T-helper 2 cell treated with Interferon-gamma antibody and Interleukin-4, amounts not matched to agents 5 μg/mL and 100 μg/mL, for 36 hours (primary cell): ENCODE measurements around the gene FTO.

Source experiments
- DNase-seq: peaks from one replicate; pipeline ENCODE4 v3.0.0; 2021; ENCODE audit warnings: low spot score
- H3K27ac Mint-ChIP-seq: one replicate; pipeline ENCODE4 v1.8.0; 2021; ENCODE audit warnings: mild to moderate bottlenecking, mixed read lengths
- H3K27me3 Mint-ChIP-seq: one replicate; pipeline ENCODE4 v1.8.0; 2021; ENCODE audit warnings: low read depth, mixed read lengths
- H3K36me3 Mint-ChIP-seq: one replicate; pipeline ENCODE4 v1.8.0; 2021; ENCODE audit warnings: low read depth, mixed read lengths
- H3K4me1 Mint-ChIP-seq: one replicate; pipeline ENCODE4 v1.8.0; 2021; ENCODE audit warnings: low read depth, mixed read lengths
- H3K4me3 Mint-ChIP-seq: one replicate; pipeline ENCODE4 v1.8.0; 2022; ENCODE audit warnings: mild to moderate bottlenecking, moderate library complexity, mixed read lengths
- H3K9me3 Mint-ChIP-seq: one replicate; pipeline ENCODE4 v1.8.0; 2021; ENCODE audit warnings: mixed read lengths

The FTO gene

DNA sequence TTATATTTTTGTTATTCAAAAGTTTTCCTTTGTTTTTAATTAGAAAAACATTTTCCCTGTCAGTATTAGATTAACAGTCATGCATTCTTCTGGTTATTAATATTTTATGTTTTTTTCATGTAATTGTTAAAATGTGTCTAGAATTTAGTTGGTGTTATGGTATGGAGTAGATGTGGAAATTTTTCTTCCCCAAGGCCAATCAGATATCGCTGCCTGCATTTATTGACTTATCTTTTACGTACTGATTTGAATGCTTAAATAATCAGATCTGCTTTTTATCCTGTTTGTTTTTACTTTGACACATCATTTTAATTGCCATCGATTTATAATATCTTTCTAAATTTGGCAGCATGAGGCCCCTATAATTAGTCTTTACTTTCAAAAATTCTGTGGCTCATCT is 13.6 kb downstream of the FTO start:
- peaks cover 7% of the 10 kb centered on the region for H3K4me1 Mint-ChIP-seq
- DNase-seq: no peak
- no peak overlapping the region for H3K4me3 Mint-ChIP-seq
- H3K27ac Mint-ChIP-seq: no peak overlapping the region
- H3K9me3 Mint-ChIP-seq: no peaks in the 10 kb centered on the region
- no peaks in the 10 kb centered on the region for H3K36me3 Mint-ChIP-seq
- no peaks in the 10 kb centered on the region for H3K27me3 Mint-ChIP-seq

DNA sequence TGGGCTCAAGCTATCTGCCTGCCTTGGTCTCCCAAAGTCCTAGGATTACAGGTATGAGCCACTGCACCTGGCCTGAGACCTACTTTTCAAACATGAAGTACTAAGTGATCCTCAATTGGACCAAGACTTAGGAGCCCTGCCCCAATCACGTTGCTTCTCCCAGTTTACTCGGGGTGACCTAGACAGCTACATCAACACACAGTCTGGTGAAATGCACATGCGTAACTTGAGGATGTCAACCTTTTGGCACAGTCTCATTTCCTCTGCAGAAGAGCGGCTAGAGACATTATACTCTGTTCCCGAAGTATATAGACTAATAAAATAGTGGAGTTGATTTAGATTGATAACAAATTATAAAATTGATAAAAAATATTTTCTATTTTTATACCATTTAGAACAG is 17.1 kb downstream of the FTO start:
- no peaks in the 10 kb centered on the region for H3K9me3 Mint-ChIP-seq
- H3K27ac Mint-ChIP-seq: no peak overlapping the region
- H3K4me3 Mint-ChIP-seq: no peak overlapping the region
- no peaks in the 10 kb centered on the region for H3K36me3 Mint-ChIP-seq
- peaks cover 3% of the 10 kb centered on the region for H3K4me1 Mint-ChIP-seq
- H3K27me3 Mint-ChIP-seq: no peaks in the 10 kb centered on the region
- no peak for DNase-seq

- Mint-ChIP-seq H3K4me1 (no peaks in the 10 kb centered on the region), H3K27me3 (no peaks in the 10 kb centered on the region), H3K9me3 (no peaks in the 10 kb centered on the region), H3K36me3 (no peaks in the 10 kb centered on the region), H3K4me3 (no peak overlapping the region), H3K27ac (no peak overlapping the region)
- no peak for DNase-seq
Observed at GRCh38 chr16:53726625-53727024, 22.7 kb downstream of the FTO start.

DNA sequence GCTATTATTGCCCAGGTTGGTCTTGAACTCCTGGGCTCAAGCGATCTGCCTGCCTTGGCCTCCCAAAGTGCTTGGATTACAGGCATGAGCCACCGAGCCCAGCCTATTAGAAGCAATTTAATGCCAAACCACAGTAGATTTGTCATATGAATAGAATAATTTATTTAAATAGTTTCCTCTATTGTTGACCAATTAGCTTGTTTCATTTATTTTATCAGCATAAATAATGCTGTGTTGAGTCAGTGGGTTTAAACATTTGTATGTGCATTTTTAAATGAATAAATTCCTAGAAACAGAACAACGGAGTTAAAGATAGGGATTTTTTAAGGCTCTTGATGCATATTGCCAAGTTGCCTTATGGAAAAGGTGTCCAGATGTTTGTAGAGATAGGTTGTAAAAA is 26.7 kb downstream of the FTO start:
- Mint-ChIP-seq H3K27ac (no peak overlapping the region), H3K4me1 (peaks cover under 1% of the 10 kb centered on the region), H3K9me3 (no peaks in the 10 kb centered on the region), H3K27me3 (no peaks in the 10 kb centered on the region), H3K4me3 (no peak overlapping the region), H3K36me3 (no peaks in the 10 kb centered on the region)
- no peak for DNase-seq

GRCh38 chr16:53732296-53732929 is 28.5 kb downstream of the FTO start:
- Mint-ChIP-seq H3K27me3 (no peaks in the 10 kb centered on the region), H3K4me3 (no peak overlapping the region), H3K4me1 (peaks cover 6% of the 10 kb centered on the region), H3K9me3 (no peaks in the 10 kb centered on the region), H3K27ac (no peak overlapping the region), H3K36me3 (no peaks in the 10 kb centered on the region)
- DNase-seq: no peak

GRCh38 chr16:53734908-53735307 is 31.0 kb downstream of the FTO start:
- peaks cover 6% of the 10 kb centered on the region for H3K4me1 Mint-ChIP-seq
- H3K36me3 Mint-ChIP-seq: no peaks in the 10 kb centered on the region
- H3K27ac Mint-ChIP-seq: no peak overlapping the region
- no peak for DNase-seq
- H3K27me3 Mint-ChIP-seq: no peaks in the 10 kb centered on the region
- no peaks in the 10 kb centered on the region for H3K9me3 Mint-ChIP-seq
- no peak overlapping the region for H3K4me3 Mint-ChIP-seq

DNA sequence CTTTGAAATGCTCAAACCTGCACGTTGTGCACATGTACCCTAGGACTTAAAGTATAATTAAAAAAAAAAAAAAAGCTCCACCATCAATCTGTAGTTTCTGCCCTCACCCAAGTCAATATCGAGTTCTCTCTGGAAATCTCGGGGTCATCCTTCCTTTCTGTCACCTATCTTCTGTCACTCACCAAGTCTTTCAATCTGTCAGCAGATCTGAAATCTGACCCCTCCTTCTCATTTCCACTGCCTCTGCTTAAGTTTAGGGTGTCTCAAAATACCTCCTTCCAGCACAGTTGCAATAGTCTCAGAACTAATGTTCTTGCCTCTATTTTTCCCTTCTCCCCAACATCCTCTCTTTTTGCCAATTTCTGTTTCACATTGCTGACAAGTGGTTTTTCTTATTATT is 32.3 kb downstream of the FTO start:
- H3K36me3 Mint-ChIP-seq: no peaks in the 10 kb centered on the region
- H3K4me1 Mint-ChIP-seq: peaks cover 9% of the 10 kb centered on the region
- no peak overlapping the region for H3K4me3 Mint-ChIP-seq
- no peaks in the 10 kb centered on the region for H3K9me3 Mint-ChIP-seq
- DNase-seq: no peak
- no peak overlapping the region for H3K27ac Mint-ChIP-seq
- H3K27me3 Mint-ChIP-seq: no peaks in the 10 kb centered on the region

DNA sequence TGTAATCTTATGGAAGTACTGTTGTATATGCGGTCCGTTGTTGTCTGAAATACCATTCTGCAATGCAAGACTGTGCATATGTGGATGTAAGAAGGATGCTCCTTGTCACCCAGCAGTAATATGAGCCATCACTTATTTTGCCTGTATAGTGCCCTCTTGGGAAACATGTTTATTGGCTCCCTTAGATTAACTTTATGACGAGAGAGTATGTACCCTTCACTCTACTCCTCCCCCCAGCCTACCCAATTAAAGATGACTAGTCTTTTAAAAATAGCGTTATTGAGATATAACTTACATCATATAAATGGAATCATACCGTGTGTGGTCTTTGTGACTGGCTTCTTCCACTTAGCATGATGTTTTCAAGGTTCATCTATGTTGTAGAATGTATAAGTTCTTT is 33.6 kb downstream of the FTO start:
- no peaks in the 10 kb centered on the region for H3K27me3 Mint-ChIP-seq
- DNase-seq: no peak
- H3K4me1 Mint-ChIP-seq: peaks cover 9% of the 10 kb centered on the region
- H3K36me3 Mint-ChIP-seq: no peaks in the 10 kb centered on the region
- H3K4me3 Mint-ChIP-seq: no peak overlapping the region
- no peaks in the 10 kb centered on the region for H3K9me3 Mint-ChIP-seq
- no peak overlapping the region for H3K27ac Mint-ChIP-seq

DNA sequence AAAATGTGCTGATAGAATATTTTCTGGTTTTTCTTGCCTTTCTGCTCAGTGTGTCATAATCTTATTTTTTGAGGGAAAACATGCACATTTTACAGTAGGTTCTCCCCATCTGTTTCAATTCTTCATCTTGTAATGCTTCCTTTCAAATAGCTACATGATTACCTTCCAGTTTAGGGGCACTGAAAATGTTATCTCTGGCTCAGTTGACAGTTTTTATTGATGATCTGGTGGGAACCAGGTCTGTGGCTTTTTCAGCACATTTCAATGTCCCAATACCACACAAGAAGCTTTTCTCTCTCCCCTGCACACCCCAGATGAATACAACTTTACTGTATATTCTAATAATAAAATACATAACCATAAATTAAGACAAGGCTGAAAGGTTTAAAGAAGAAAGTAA is 36.5 kb downstream of the FTO start:
- Mint-ChIP-seq H3K27me3 (no peaks in the 10 kb centered on the region), H3K36me3 (no peaks in the 10 kb centered on the region), H3K4me1 (peaks cover 27% of the 10 kb centered on the region), H3K4me3 (no peak overlapping the region), H3K27ac (no peak overlapping the region), H3K9me3 (no peaks in the 10 kb centered on the region)
- DNase-seq: no peak

DNA sequence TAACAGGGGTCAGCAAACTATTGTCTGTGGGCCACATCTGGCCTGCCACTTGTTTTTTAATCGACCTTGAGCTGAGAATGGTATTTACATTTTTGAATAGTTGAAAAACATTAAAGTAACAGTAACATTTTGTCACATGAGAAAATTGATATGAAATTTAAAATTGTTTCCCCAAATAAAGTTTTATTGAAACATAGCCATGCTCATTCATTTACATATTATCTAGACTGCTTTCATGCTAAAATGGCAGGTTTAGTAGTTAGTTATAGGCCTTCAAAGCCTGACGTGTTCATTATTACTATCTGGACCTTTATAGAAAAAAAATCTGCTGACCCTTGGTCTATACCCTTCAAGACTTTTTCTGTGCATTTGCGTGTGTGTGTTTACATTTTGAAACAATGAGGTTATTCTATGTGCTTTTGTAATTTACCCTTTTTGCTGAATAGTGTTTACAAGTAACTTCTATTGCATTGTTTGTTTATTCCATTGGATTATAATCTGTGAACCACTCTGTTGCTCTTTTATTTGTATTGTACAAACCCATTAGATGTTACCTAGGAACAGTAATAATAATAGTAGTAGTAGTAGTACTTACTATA is 37.1 kb downstream of the FTO start:
- no peaks in the 10 kb centered on the region for H3K36me3 Mint-ChIP-seq
- H3K9me3 Mint-ChIP-seq: no peaks in the 10 kb centered on the region
- no peak for DNase-seq
- no peak overlapping the region for H3K27ac Mint-ChIP-seq
- H3K4me3 Mint-ChIP-seq: no peak overlapping the region
- H3K27me3 Mint-ChIP-seq: no peaks in the 10 kb centered on the region
- peaks cover 30% of the 10 kb centered on the region for H3K4me1 Mint-ChIP-seq

- no peaks in the 10 kb centered on the region for H3K9me3 Mint-ChIP-seq
- no peaks in the 10 kb centered on the region for H3K27me3 Mint-ChIP-seq
- no peak overlapping the region for H3K4me3 Mint-ChIP-seq
- H3K4me1 Mint-ChIP-seq: peaks cover 28% of the 10 kb centered on the region
- DNase-seq: no peak
- no peak overlapping the region for H3K27ac Mint-ChIP-seq
- H3K36me3 Mint-ChIP-seq: no peaks in the 10 kb centered on the region
Observed at GRCh38 chr16:53741546-53741945, 37.6 kb downstream of the FTO start.

DNA sequence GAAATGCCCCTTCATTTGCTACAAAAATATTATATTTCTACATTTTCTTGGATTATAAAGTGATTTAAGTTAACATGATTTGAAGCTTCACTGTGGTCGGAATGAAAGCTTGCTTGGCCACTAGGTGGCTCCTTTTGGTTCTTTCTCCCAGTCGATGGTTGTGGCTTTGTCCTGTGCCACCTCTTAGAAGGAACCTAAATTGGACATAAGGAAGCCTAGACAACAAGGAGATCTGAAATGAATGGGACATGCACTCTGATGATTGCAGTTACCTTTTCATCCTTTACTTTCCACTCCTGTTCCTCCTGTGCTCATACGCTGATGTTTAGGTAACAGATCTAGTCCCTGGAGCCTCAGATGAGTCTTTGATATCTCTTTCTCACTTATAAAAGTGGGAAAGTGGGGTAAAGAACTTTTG is 39.2 kb downstream of the FTO start:
- Mint-ChIP-seq H3K36me3 (peaks cover 1% of the 10 kb centered on the region), H3K4me1 (peaks cover 27% of the 10 kb centered on the region), H3K27me3 (no peaks in the 10 kb centered on the region), H3K9me3 (peaks cover 9% of the 10 kb centered on the region), H3K27ac (no peak overlapping the region), H3K4me3 (no peak overlapping the region)
- DNase-seq: no peak

DNA sequence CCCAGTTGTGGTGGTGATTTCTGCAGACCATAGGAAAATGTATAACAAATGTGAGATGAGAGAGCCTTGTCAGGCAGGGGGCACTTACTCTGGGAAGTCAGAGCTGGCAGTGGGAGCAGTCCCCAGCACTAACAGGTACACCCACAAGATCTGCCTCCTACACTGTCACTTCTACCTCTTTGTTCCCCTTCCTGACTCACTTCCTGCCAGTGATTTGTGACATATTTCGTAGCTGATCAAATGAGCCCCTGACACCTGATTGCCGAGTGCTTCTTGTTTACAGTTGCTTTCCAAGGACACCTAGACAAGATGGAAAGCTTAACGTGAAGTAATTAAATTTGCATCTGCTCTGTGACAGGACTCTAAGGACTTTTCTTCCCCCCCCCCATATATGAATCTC is 40.5 kb downstream of the FTO start:
- peak overlapping the region; percentile 37 for H3K4me3 Mint-ChIP-seq
- H3K4me1 Mint-ChIP-seq: peaks cover 27% of the 10 kb centered on the region
- peaks cover 1% of the 10 kb centered on the region for H3K36me3 Mint-ChIP-seq
- peaks cover 9% of the 10 kb centered on the region for H3K9me3 Mint-ChIP-seq
- DNase-seq: peak; percentile 31
- H3K27ac Mint-ChIP-seq: peak overlapping the region; percentile 61
- H3K27me3 Mint-ChIP-seq: no peaks in the 10 kb centered on the region

DNA sequence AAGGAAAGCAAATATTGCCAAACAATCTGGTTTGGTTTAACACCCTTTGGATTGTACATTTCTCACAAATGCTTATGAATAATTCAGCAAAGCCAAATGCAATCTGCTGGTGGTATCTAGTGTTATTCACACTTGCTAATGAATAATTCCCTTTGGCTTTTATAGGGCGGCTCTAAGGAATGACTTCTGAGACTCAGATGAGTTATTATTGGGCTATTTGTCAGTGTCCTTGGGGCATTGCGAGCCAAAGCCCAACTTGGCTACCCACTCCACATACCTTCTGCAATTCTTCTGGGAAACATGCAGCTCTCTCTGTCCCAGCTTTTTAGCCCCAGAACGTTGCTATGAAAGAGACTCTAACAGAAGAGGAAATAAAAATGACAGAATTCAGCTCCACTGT is 41.1 kb downstream of the FTO start:
- no peak for DNase-seq
- no peak overlapping the region for H3K27ac Mint-ChIP-seq

DNA sequence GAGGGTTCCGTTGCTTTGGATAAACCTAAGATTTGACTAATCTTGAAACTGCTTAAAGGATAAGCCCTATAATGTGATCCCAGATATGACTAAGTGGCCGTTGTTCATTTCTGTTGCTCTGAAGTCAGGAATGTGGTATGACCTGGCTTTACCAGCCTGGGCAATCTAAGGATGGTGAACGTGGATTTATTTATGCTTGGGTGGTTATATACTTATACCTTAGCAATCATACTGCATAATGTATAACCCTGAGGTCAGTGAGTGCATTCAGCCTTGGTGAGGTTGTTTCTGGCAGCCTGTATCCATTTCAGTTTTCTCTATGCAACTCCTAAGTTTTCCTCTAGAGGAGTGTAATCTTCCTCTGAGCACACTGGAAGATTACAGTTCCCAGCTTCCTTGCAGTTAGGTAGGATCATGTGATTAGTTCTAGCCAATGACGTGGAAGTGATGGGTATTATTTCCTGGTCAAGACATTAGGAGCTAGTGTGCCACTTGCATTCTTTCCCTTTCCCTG is 41.9 kb downstream of the FTO start:
- H3K4me3 Mint-ChIP-seq: no peak overlapping the region
- H3K36me3 Mint-ChIP-seq: peaks cover 3% of the 10 kb centered on the region
- H3K27ac Mint-ChIP-seq: no peak overlapping the region
- H3K4me1 Mint-ChIP-seq: peaks cover 24% of the 10 kb centered on the region
- no peak for DNase-seq
- no peaks in the 10 kb centered on the region for H3K27me3 Mint-ChIP-seq
- H3K9me3 Mint-ChIP-seq: peaks cover 9% of the 10 kb centered on the region

More for the DNA sequence above, 41.1 kb downstream of the FTO start:
- Mint-ChIP-seq H3K9me3 (peaks cover 9% of the 10 kb centered on the region), H3K4me1 (peaks cover 27% of the 10 kb centered on the region), H3K27me3 (no peaks in the 10 kb centered on the region), H3K4me3 (peak overlapping the region; percentile 54), H3K36me3 (peaks cover 3% of the 10 kb centered on the region)
